T-cell (primary cell): Measurements from ENCODE around the gene NKX1-2. TPM values are rescaled to one million over a fixed set of nuclear protein-coding genes. Genes with fewer than 3 reads are reported as not detected.

Experiments used
- ATAC-seq, 4 experiments: fragments of 200-7000 bp in 3 of 4; fragments of 150-1000 bp in 1 of 4; cut with Tn5 transposase; replicated peaks in 1 of 4; 1 replicate in 3 of 4; 2 replicates in 1 of 4; pipeline ENCODE4 v1.10.0; 2021; ENCODE audit warnings: moderate library complexity in 3 of 4, mild to moderate bottlenecking in 2 of 4, moderate number of reproducible peaks in 1 of 4
- CTCF ChIA-PET, 2 donors: fragments of 300-600 bp; sonication (Branson Sonifier 250); formaldehyde crosslinking; loops; one replicate each; lab custom pipeline; 2022; ENCODE audit warnings: antibody characterized with exemption in 2 of 2; lab: Charles Lee
- POLR2A ChIA-PET, 2 donors: fragments of 300-600 bp; sonication (Branson Sonifier 250); formaldehyde crosslinking; loops; one replicate each; lab custom pipeline; 2022; ENCODE audit warnings: antibody characterized with exemption in 2 of 2; lab: Charles Lee
- DNase-seq, 35 experiments: peaks; one replicate each; pipeline versions ENCODE4 v3.0.0 to v3.0.0-alpha.2; 2013 to 2023
- H3K27ac ChIP-seq: one replicate; pipeline ENCODE4 v1.5.1; 2013; ENCODE audit warnings: low read length
- H3K27me3 ChIP-seq, 2 experiments: replicated peaks in 1 of 2; 1 replicate in 1 of 2; 2 replicates in 1 of 2; pipeline versions ENCODE4 v1.6.1 to v1.7.0; 2013; ENCODE audit warnings: low read length in 1 of 2, mixed read lengths in 1 of 2; ENCODE audit not compliant: control insufficient read depth in 2 of 2, insufficient read depth in 2 of 2; ENCODE audit errors: extremely low read depth in 1 of 2
- H3K36me3 ChIP-seq, 2 donors: 1 replicate in 1 of 2; 2 replicates in 1 of 2; pipeline versions ENCODE4 v1.6.1 to v1.7.0; 2013; ENCODE audit warnings: low read length in 1 of 2; ENCODE audit not compliant: control insufficient read depth in 2 of 2, insufficient read depth in 1 of 2; ENCODE audit errors: extremely low read depth in 1 of 2
- H3K4me1 ChIP-seq, 2 experiments: 1 replicate in 1 of 2; 2 replicates in 1 of 2; pipeline versions ENCODE4 v1.6.1 to v1.7.0; 2013; ENCODE audit warnings: low read length in 2 of 2, mixed read lengths in 1 of 2; ENCODE audit not compliant: insufficient read depth in 2 of 2, control insufficient read depth in 1 of 2; ENCODE audit errors: extremely low read depth in 1 of 2
- H3K4me3 ChIP-seq, 2 donors: 1 replicate in 1 of 2; 2 replicates in 1 of 2; pipeline versions ENCODE4 v1.5.1 to v1.7.0; 2013; ENCODE audit warnings: mild to moderate bottlenecking in 2 of 2, low read length in 1 of 2, moderate library complexity in 1 of 2; ENCODE audit not compliant: control insufficient read depth in 1 of 2; ENCODE audit errors: extremely low read depth in 1 of 2
- H3K9me3 ChIP-seq: 2 replicates; pipeline ENCODE4 v1.7.0; 2013
- H3K27ac Mint-ChIP-seq, 2 donors: one replicate each; pipeline ENCODE4 v1.8.0; 2020 to 2021; ENCODE audit warnings: mild to moderate bottlenecking in 2 of 2, mixed read lengths in 2 of 2
- H3K27me3 Mint-ChIP-seq, 2 donors: one replicate each; pipeline ENCODE4 v1.8.0; 2021 to 2022; ENCODE audit warnings: mixed read lengths in 2 of 2
- H3K36me3 Mint-ChIP-seq: one replicate; pipeline ENCODE4 v1.8.0; 2021; ENCODE audit warnings: mixed read lengths
- H3K4me1 Mint-ChIP-seq, 3 donors: one replicate each; pipeline ENCODE4 v1.8.0; 2020 to 2022; ENCODE audit warnings: mixed read lengths in 3 of 3, mild to moderate bottlenecking in 1 of 3
- H3K4me3 Mint-ChIP-seq, 3 donors: one replicate each; pipeline ENCODE4 v1.8.0; 2020 to 2022; ENCODE audit warnings: mild to moderate bottlenecking in 3 of 3, mixed read lengths in 3 of 3, moderate library complexity in 3 of 3
- H3K9me3 Mint-ChIP-seq, 3 donors: one replicate each; pipeline ENCODE4 v1.8.0; 2020 to 2022; ENCODE audit warnings: mixed read lengths in 3 of 3
- WGBS: methylation state at CpG from one replicate; pipeline ENCODE4 v1.1.5; 2013; ENCODE audit warnings: missing lambda C conversion rate; ENCODE audit not compliant: insufficient coverage; 5-methylcytosine and 5-hydroxymethylcytosine counted together
- total RNA-seq, 35 experiments: library from RNA in 6 of 35; stranded (reverse) in 6 of 35; fragments of 120-200 nt in 1 of 35; gene quantifications; one replicate each; pipeline versions ENCODE4 v1.2.1 to v1.2.4 and lab custom pipeline; 2013 to 2026

NKX1-2 gene
- total RNA-seq, 5 donors from 2014 or later (not counting 1 experiment from before 2014, with no cell fraction given) = 0.12 TPM; not detected in 4

DNA sequence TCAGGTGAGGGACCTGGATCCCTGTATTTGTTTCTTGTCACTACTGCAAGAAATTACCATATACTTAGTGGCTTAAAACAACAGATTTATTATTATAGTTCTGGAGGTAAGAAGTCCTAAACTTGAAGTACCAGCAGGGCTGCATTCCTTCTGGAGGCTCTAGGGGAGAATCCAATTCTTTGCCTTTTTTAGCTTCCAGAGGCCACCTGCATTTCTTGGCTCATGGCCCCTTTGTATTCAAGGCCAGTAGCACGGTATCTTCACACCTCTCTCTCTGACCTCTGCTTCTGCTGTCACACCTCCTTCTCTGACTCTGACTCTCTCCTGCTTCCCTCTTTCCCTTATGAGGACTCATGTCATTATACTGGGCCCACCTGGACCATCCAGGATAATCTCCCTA is 9.6 kb upstream of the NKX1-2 start:
- no peaks in the 10 kb centered on the region for H3K9me3 ChIP-seq
- POLR2A ChIA-PET = no interaction called here
- no peak overlapping the region for H3K4me3 Mint-ChIP-seq

DNA sequence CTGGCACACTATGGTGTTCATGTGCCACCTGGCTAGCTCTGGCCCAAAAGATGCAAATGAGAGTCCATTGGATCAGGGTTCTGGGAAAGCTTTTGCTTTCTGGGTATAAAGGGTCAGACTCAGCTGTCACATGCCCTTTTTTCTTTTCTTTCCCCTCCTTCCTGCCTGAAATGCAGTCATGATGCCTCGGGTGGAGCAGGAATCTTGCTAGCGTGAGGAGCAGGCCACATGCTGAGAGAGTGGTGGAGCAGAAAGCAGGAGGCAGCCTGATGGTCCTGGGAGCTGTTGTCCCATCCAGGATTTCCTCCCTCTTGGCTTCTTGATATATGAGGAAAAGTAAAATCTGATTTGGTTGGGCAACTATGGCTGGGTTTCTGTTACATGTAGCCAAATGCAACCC is 9.1 kb upstream of the NKX1-2 start:
- no CpG with 5 or more reads among the region's 2 CpGs for WGBS
- H3K27ac Mint-ChIP-seq = no peak overlapping the region
- CTCF ChIA-PET = interaction anchor here in 1 of 2 donors (0.6 kb wide), 1 partner anchor 1289 kb away, joined by 3 read pairs; no protein-coding TSS in a partner anchor

More for the DNA sequence above, 9.6 kb upstream of the NKX1-2 start:
- Mint-ChIP-seq H3K4me1 (peaks cover 10 to 12% (median 11%) of the 10 kb centered on the region in 3 donors), H3K36me3 (no peaks in the 10 kb centered on the region), H3K27ac (no peak overlapping the region), H3K9me3 (peaks cover 0 to 4% (median 0%) of the 10 kb centered on the region in 3 donors), H3K27me3 (peaks cover 35 to 36% of the 10 kb centered on the region in 2 donors)
- DNase-seq (no peak), ATAC-seq (no peak)
- H3K27ac ChIP-seq = no peak overlapping the region
- H3K36me3 ChIP-seq = no peaks in the 10 kb centered on the region
- H3K4me1 ChIP-seq = peaks cover 0 to 16% of the 10 kb centered on the region in 2 experiments
- no peak overlapping the region for H3K4me3 ChIP-seq
- CTCF ChIA-PET = interaction anchor here in 1 of 2 donors (0.6 kb wide), 1 partner anchor 1290 kb away, joined by 3 read pairs; no protein-coding TSS in a partner anchor
- peaks cover 5 to 26% of the 10 kb centered on the region in 2 experiments for H3K27me3 ChIP-seq
- 100% methylated on average over 1 of the region's 1 CpG for WGBS

DNA sequence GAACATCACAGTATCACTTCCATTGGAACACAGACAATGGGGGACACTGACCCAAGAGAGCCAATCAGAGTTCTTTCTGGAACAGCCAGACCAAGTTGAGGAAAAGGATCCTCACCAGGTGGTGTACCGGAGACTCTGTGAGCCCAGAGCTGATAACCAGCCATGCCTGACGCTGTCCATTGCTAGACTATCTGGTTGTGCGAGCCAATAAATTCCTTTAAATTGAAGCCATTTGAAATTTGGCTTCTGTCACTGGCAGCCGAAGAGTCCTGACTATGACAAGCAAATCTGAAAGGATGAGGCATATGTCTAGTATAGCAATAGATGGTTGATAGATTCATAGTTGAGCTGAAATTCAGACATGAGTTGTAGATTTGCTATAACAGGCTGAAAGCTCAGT is 8.6 kb upstream of the NKX1-2 start:
- peaks cover 0 to 4% (median 0%) of the 10 kb centered on the region in 3 donors for H3K9me3 Mint-ChIP-seq
- DNase-seq (no peak), ATAC-seq (no peak)
- Histone ChIP-seq H3K27ac (no peak overlapping the region), H3K36me3 (no peaks in the 10 kb centered on the region), H3K27me3 (peaks cover 6 to 26% of the 10 kb centered on the region in 2 experiments), H3K4me1 (peaks cover 0 to 12% of the 10 kb centered on the region in 2 experiments), H3K4me3 (no peak overlapping the region), H3K9me3 (no peaks in the 10 kb centered on the region)
- H3K4me3 Mint-ChIP-seq = no peak overlapping the region
- POLR2A ChIA-PET = no interaction called here
- H3K4me1 Mint-ChIP-seq = peaks cover 6 to 8% (median 7%) of the 10 kb centered on the region in 3 donors
- H3K27ac Mint-ChIP-seq = no peak overlapping the region
- 90% methylated on average over 4 of the region's 4 CpGs for WGBS
- H3K36me3 Mint-ChIP-seq = no peaks in the 10 kb centered on the region
- H3K27me3 Mint-ChIP-seq = peaks cover 41 to 44% of the 10 kb centered on the region in 2 donors
- CTCF ChIA-PET = interaction anchor here in 1 of 2 donors (0.6 kb wide), 1 partner anchor 327 kb away, joined by 5 read pairs; no protein-coding TSS in a partner anchor

More for the DNA sequence above, 9.1 kb upstream of the NKX1-2 start:
- POLR2A ChIA-PET = no interaction called here
- Mint-ChIP-seq H3K4me1 (peaks cover 6 to 8% (median 7%) of the 10 kb centered on the region in 3 donors), H3K27me3 (peaks cover 37 to 40% of the 10 kb centered on the region in 2 donors), H3K4me3 (no peak overlapping the region), H3K36me3 (no peaks in the 10 kb centered on the region), H3K9me3 (peaks cover 0 to 4% (median 0%) of the 10 kb centered on the region in 3 donors)
- ATAC-seq (no peak), DNase-seq (no peak)
- Histone ChIP-seq H3K4me1 (peaks cover 0 to 12% of the 10 kb centered on the region in 2 experiments), H3K4me3 (no peak overlapping the region), H3K9me3 (no peaks in the 10 kb centered on the region), H3K27ac (no peak overlapping the region), H3K36me3 (no peaks in the 10 kb centered on the region), H3K27me3 (peaks cover 5 to 26% of the 10 kb centered on the region in 2 experiments)

DNA sequence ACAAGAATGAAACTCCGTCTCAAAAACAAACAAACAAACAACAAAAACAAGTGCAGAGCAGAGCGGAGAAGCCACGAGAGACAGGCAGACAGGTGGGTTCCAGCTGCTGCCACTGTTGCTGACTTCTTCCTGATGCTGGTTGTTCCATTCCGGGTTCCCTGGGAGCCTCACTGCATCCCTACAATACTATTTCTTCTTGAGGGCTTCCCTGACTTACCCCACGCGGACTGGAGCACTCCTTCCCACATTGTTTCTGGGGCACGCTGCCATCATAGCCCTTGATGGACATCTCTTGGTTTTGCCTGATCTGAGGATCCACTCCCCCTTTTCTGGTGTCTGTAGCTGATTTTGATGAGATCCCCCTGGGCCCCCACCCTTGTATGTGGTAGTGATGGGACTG is 5.6 kb upstream of the NKX1-2 start:
- ATAC-seq (no peak), DNase-seq (no peak)
- peaks cover 0 to under 1% of the 10 kb centered on the region in 2 experiments for H3K4me1 ChIP-seq
- ChIA-PET CTCF (no interaction called here), POLR2A (no interaction called here)
- WGBS = 70% methylated on average over 4 of the region's 7 CpGs
- peaks cover 3 to 8% (median 5%) of the 10 kb centered on the region in 3 donors for H3K4me1 Mint-ChIP-seq
- no peak overlapping the region for H3K4me3 Mint-ChIP-seq
- peaks cover 62 to 71% of the 10 kb centered on the region in 2 donors for H3K27me3 Mint-ChIP-seq
- H3K9me3 ChIP-seq = no peaks in the 10 kb centered on the region
- no peak overlapping the region for H3K27ac ChIP-seq
- no peaks in the 10 kb centered on the region for H3K36me3 ChIP-seq
- no peak overlapping the region for H3K27ac Mint-ChIP-seq
- no peaks in the 10 kb centered on the region for H3K9me3 Mint-ChIP-seq
- no peak overlapping the region for H3K4me3 ChIP-seq
- no peaks in the 10 kb centered on the region for H3K36me3 Mint-ChIP-seq
- H3K27me3 ChIP-seq = peaks cover 23 to 53% of the 10 kb centered on the region in 2 experiments

DNA sequence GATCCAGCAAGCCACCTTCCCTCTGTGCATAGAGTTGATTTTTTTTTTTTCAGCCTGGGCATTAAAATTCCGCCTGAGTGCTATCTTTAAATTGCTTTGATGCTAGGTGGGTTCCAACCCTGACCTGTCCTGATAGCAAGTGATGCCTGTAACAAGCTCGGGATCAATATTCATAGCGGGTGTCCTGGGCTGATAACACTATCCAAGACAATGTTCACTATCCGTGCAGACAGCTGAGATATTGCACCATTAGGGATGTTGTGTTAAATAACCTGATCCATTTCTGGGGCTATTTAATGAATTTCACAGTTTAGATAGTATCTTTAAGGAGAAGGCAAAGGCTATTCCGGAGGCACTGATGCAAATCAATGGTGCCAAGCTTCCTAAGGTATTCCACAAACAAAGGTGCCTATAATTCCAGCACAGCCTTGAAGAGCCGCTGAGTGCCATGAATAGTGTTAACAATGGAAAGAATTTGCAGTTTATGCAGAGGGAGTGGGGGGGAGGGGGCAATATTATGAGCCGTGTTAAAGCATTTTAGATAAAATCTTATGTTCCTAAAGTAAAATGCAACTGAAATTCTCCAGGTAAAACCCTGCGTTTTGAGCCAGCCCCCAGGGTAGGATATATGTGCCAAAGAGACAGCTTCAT is 4.2 kb upstream of the NKX1-2 start:
- Histone ChIP-seq H3K4me1 (peaks cover 0 to 10% of the 10 kb centered on the region in 2 experiments), H3K9me3 (no peaks in the 10 kb centered on the region), H3K27me3 (peaks cover 30 to 59% of the 10 kb centered on the region in 2 experiments), H3K27ac (no peak overlapping the region), H3K4me3 (no peak overlapping the region), H3K36me3 (no peaks in the 10 kb centered on the region)
- Mint-ChIP-seq H3K27me3 (peaks cover 71 to 82% of the 10 kb centered on the region in 2 donors), H3K27ac (no peak overlapping the region), H3K4me3 (no peak overlapping the region), H3K4me1 (peaks cover 12 to 15% (median 12%) of the 10 kb centered on the region in 3 donors), H3K9me3 (no peaks in the 10 kb centered on the region), H3K36me3 (no peaks in the 10 kb centered on the region)
- no peak for DNase-seq
- ATAC-seq = no peak
- 14% methylated on average over 2 of the region's 8 CpGs for WGBS
- POLR2A ChIA-PET = interaction anchor here in 1 of 2 donors (0.7 kb wide), 2 partner anchors 41 to 968 kb away, joined by 6 to 10 read pairs; no protein-coding TSS in a partner anchor
- CTCF ChIA-PET = interaction anchor here in 1 of 2 donors (0.6 kb wide), 1 partner anchor 458 kb away, joined by 3 read pairs; no protein-coding TSS in a partner anchor

DNA sequence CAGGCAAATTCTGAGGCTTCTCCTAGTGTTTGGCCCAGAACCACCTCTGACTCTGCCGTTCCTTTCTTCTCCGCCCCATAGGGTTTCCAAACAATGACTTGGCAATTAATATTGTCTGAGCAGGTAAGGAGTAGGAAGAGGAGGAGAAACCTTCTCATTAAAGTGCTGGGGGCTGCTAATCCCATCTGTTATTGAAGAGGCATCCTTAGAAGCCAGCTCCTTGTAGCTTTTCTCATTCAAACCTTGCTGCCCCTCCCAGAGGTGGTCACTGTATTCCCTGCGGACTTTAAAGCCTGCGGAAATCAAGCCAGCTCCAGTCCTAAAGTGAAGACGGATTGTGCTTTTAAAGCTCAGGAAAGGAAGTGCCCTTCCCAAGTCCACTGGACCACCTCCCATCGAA is 1.4 kb upstream of the NKX1-2 start:
- Histone ChIP-seq H3K4me1 (peaks cover 0 to 23% of the 10 kb centered on the region in 2 experiments), H3K9me3 (no peaks in the 10 kb centered on the region), H3K27me3 (peaks cover 36 to 76% of the 10 kb centered on the region in 2 experiments), H3K36me3 (no peaks in the 10 kb centered on the region), H3K4me3 (no peak overlapping the region), H3K27ac (no peak overlapping the region)
- Mint-ChIP-seq H3K36me3 (no peaks in the 10 kb centered on the region), H3K27me3 (peaks cover 71 to 84% of the 10 kb centered on the region in 2 donors), H3K4me1 (peaks cover 25 to 27% (median 25%) of the 10 kb centered on the region in 3 donors), H3K4me3 (peak overlapping the region in 1 of 3 donors; percentile 54), H3K27ac (no peak overlapping the region), H3K9me3 (no peaks in the 10 kb centered on the region)
- DNase-seq (no peak), ATAC-seq (no peak)
- ChIA-PET CTCF (no interaction called here), POLR2A (interaction anchor here in 1 of 2 donors (0.6 kb wide), 1 partner anchor 381 kb away, joined by 14 read pairs; no protein-coding TSS in a partner anchor)
- 33% methylated on average over 1 of the region's 6 CpGs for WGBS
